HepG2 (cell line): ENCODE data around the gene FOXK2. TPM values are rescaled to one million over a fixed set of nuclear protein-coding genes. Genes with fewer than 3 reads are reported as not detected.

Experiments used
- CERS6 ChIP-seq: sonication (generic); formaldehyde crosslinking; IDR thresholded peaks from 2 replicates; pipeline ENCODE4 v1.5.0; 2020; ENCODE audit warnings: missing genetic modification reagents
- CSRNP1 ChIP-seq: sonication (generic); formaldehyde crosslinking; IDR thresholded peaks from 2 replicates; pipeline ENCODE4 v1.8.1; 2023; ENCODE audit warnings: mild to moderate bottlenecking, missing genetic modification reagents
- ONECUT2 ChIP-seq: sonication (generic); formaldehyde crosslinking; IDR thresholded peaks from 2 replicates; pipeline ENCODE4 v1.4.0; 2020; ENCODE audit warnings: missing genetic modification reagents
- RBM22 ChIP-seq: fragments of 200-400 bp; formaldehyde crosslinking; optimal IDR thresholded peaks from 2 replicates; pipeline ENCODE3; 2017; ENCODE audit warnings: mild to moderate bottlenecking, low read length, moderate library complexity
- SAFB2 ChIP-seq: sonication (generic); formaldehyde crosslinking; IDR thresholded peaks from 2 replicates; pipeline ENCODE4 v1.5.1; 2020; ENCODE audit warnings: missing genetic modification reagents, low read depth, mild to moderate bottlenecking, borderline replicate concordance
- ZFP62 ChIP-seq: sonication (generic); formaldehyde crosslinking; IDR thresholded peaks from 2 replicates; pipeline ENCODE4 v1.4.0; 2020; ENCODE audit warnings: missing genetic modification reagents
- ZNF572 ChIP-seq: sonication (generic); formaldehyde crosslinking; IDR thresholded peaks from 2 replicates; pipeline ENCODE4 v1.5.1; 2020; ENCODE audit warnings: mild to moderate bottlenecking, missing genetic modification reagents
- ZUFSP ChIP-seq: sonication (generic); formaldehyde crosslinking; IDR thresholded peaks from 2 replicates; pipeline ENCODE4 v1.9.0; 2021; ENCODE audit warnings: missing genetic modification reagents, mild to moderate bottlenecking, borderline replicate concordance
- polyA plus RNA-seq, 8 experiments: library from polyadenylated mRNA; depleted of rRNA in 3 of 8; stranded (reverse) in 7 of 8; unstranded in 1 of 8; fragments of >200 nt; fragmentation: Illumina TruSeq in 4 of 8; extraction: Trizol in 4 of 8; gene quantifications; 2 replicates each; pipeline versions ENCODE4 v1.2.1 to v1.2.3, GENCODE V29; 2011 to 2016; ENCODE audit warnings: low read depth in 4 of 8, missing spikeins in 1 of 8, mixed read lengths in 1 of 8; ENCODE audit not compliant: insufficient read depth in 1 of 8
- total RNA-seq, 5 experiments: library from RNA; depleted of rRNA; stranded (reverse); fragments of >200 nt; fragmentation: Illumina TruSeq; extraction: Trizol; gene quantifications; 2 replicates each; pipeline ENCODE4 v1.2.3, GENCODE V29; 2016; ENCODE audit warnings: low read depth in 1 of 5
- TF ChIP-seq, protein P1 (sequence below): sonication (generic); formaldehyde crosslinking; IDR thresholded peaks from 2 replicates; pipeline ENCODE4 v1.4.0; 2020; ENCODE audit warnings: mild to moderate bottlenecking, missing genetic modification reagents
- TF ChIP-seq, protein P2 (sequence below): sonication (generic); IDR thresholded peaks from 2 replicates; pipeline ENCODE4 v1.6.1; 2016; ENCODE audit warnings: low read depth, borderline replicate concordance

Gene FOXK2
- total and polyA plus RNA-seq, 2 of the 13 experiments (the other 11 are each of a cell fraction or from before 2014, with no cell fraction given): 67.1 to 67.2 TPM

DNA sequence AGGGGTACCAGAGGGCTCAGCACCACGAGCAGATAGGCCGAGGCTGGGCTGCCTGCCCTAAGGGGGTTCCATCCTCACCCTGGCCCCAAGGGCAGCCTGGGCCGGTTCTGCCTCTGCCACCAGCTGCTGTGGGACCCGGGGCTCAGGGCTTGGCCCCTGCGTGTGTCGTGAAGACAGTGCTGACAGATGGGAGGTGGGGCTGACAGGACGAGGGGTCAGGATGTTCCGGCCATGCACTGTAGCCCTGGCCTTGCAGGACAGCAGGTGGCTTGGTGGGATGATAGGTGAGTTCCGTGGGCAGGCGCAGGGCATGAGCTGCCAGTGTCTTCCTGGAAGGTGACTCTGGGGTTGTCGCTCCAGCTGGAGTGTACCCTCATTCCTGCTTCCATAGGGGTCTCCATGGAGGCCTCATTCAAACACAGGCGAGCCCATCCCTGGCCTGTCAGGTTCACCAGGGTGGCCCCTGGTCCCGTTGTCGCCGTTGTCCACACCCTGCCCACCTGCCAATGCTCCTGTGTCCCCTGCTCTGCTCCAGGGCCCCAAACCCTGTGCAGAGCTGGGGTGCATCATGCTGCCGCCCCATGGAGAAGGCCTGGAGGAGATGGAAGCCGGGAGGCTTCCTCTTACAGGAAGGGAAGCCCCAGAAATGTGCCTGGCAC is 71.5 kb downstream of the FOXK2 start (continued):
- TF ChIP-seq, protein P1, sequence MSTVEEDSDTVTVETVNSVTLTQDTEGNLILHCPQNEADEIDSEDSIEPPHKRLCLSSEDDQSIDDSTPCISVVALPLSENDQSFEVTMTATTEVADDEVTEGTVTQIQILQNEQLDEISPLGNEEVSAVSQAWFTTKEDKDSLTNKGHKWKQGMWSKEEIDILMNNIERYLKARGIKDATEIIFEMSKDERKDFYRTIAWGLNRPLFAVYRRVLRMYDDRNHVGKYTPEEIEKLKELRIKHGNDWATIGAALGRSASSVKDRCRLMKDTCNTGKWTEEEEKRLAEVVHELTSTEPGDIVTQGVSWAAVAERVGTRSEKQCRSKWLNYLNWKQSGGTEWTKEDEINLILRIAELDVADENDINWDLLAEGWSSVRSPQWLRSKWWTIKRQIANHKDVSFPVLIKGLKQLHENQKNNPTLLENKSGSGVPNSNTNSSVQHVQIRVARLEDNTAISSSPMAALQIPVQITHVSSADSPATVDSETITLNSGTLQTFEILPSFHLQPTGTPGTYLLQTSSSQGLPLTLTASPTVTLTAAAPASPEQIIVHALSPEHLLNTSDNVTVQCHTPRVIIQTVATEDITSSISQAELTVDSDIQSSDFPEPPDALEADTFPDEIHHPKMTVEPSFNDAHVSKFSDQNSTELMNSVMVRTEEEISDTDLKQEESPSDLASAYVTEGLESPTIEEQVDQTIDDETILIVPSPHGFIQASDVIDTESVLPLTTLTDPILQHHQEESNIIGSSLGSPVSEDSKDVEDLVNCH (CRISPR knock-in tag): no peak
- TF ChIP-seq CSRNP1: no peak
- peak; percentile 93 for TF ChIP-seq RBM22
- TF ChIP-seq ONECUT2 (CRISPR knock-in tag): no peak
- TF ChIP-seq ZUFSP (CRISPR knock-in tag): no peak
- no peak for TF ChIP-seq ZNF572
- no peak for TF ChIP-seq CERS6 (CRISPR knock-in tag)
- TF ChIP-seq SAFB2 (CRISPR knock-in tag): no peak
- TF ChIP-seq, protein P2, sequence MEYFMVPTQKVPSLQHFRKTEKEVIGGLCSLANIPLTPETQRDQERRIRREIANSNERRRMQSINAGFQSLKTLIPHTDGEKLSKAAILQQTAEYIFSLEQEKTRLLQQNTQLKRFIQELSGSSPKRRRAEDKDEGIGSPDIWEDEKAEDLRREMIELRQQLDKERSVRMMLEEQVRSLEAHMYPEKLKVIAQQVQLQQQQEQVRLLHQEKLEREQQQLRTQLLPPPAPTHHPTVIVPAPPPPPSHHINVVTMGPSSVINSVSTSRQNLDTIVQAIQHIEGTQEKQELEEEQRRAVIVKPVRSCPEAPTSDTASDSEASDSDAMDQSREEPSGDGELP: no peak
- TF ChIP-seq ZFP62 (CRISPR knock-in tag): no peak
